Right atrium auricular region (tissue), 2 donors: ENCODE measurements around the gene OLFM3. TPM values are rescaled to one million over a fixed set of nuclear protein-coding genes. Genes with fewer than 3 reads are reported as not detected.

Experiments
- DNase-seq: peaks from one replicate; pipeline ENCODE4 v3.0.0-alpha.2; 2019; ENCODE audit warnings: low spot score
- H3K27ac ChIP-seq, 2 donors: fragments of 200-600 bp; sonication (generic); 1 replicate in 1 of 2; 2 replicates in 1 of 2; pipeline ENCODE4 v1.5.1; 2016 to 2019
- H3K27me3 ChIP-seq, 2 donors: fragments of 200-600 bp; sonication (generic); one replicate each; pipeline versions ENCODE4 v1.5.1 to v1.6.0; 2017 to 2019
- H3K36me3 ChIP-seq: fragments of 200-600 bp; sonication (generic); one replicate; pipeline ENCODE4 v1.5.1; 2016
- H3K4me1 ChIP-seq, 2 donors: fragments of 200-600 bp; sonication (generic); one replicate each; pipeline versions ENCODE4 v1.5.1 to v1.6.0; 2017 to 2019
- H3K4me3 ChIP-seq, 2 donors: fragments of 200-600 bp; sonication (generic); 1 replicate in 1 of 2; 2 replicates in 1 of 2; pipeline ENCODE4 v1.5.1; 2017 to 2019; ENCODE audit warnings: mild to moderate bottlenecking in 1 of 2, moderate library complexity in 1 of 2
- H3K9me3 ChIP-seq, 2 donors: fragments of 200-600 bp; sonication (generic); one replicate each; pipeline ENCODE4 v1.5.1; 2019
- CTCF ChIP-seq, 2 donors: fragments of 200-600 bp; sonication (generic); IDR thresholded peaks; one replicate each; pipeline ENCODE4 v1.5.1; 2019; ENCODE audit warnings: antibody characterized with exemption in 2 of 2
- total RNA-seq, 2 donors: library from RNA; depleted of rRNA; stranded (reverse); fragments of >200 nt; gene quantifications; one replicate each; pipeline ENCODE4 v1.1.0, GENCODE V29; 2016

OLFM3 gene
- total RNA-seq, 2 donors from 2014 or later, result not detected

GRCh38 chr1:101943237-101943636, 53.5 kb downstream of the OLFM3 start:
- Histone ChIP-seq H3K4me1 (no peaks in the 10 kb centered on the region), H3K27ac (no peak overlapping the region), H3K9me3 (no peaks in the 10 kb centered on the region), H3K4me3 (no peak overlapping the region), H3K36me3 (no peaks in the 10 kb centered on the region), H3K27me3 (no peaks in the 10 kb centered on the region)
- TF ChIP-seq CTCF (IDR thresholded peaks at IDR 0.05), result no peak
- no peak for DNase-seq

- TF ChIP-seq CTCF (IDR thresholded peaks at IDR 0.05), result no peak
- no peaks in the 10 kb centered on the region for H3K4me1 ChIP-seq
- H3K4me3 ChIP-seq, result no peak overlapping the region
- H3K36me3 ChIP-seq, result no peaks in the 10 kb centered on the region
- DNase-seq, result no peak
- H3K27ac ChIP-seq, result no peak overlapping the region
- no peaks in the 10 kb centered on the region for H3K27me3 ChIP-seq
- no peaks in the 10 kb centered on the region for H3K9me3 ChIP-seq
These were observed 54.1 kb downstream of the OLFM3 start for GRCh38 chr1:101942516-101943193.

GRCh38 chr1:101938681-101939080, 58.0 kb downstream of the OLFM3 start:
- no peaks in the 10 kb centered on the region for H3K27me3 ChIP-seq
- no peak overlapping the region for H3K27ac ChIP-seq
- TF ChIP-seq CTCF (IDR thresholded peaks at IDR 0.05), result no peak

GRCh38 chr1:101929343-101929742, 67.4 kb downstream of the OLFM3 start:
- no peaks in the 10 kb centered on the region for H3K9me3 ChIP-seq
- no peaks in the 10 kb centered on the region for H3K27me3 ChIP-seq
- no peaks in the 10 kb centered on the region for H3K36me3 ChIP-seq
- no peak overlapping the region for H3K4me3 ChIP-seq
- H3K4me1 ChIP-seq, result no peaks in the 10 kb centered on the region
- no peak overlapping the region for H3K27ac ChIP-seq
- DNase-seq, result no peak
- TF ChIP-seq CTCF (IDR thresholded peaks at IDR 0.05), result no peak

More at GRCh38 chr1:101938681-101939080, 58.0 kb downstream of the OLFM3 start:
- no peak overlapping the region for H3K4me3 ChIP-seq
- DNase-seq, result no peak
- no peaks in the 10 kb centered on the region for H3K4me1 ChIP-seq
- no peaks in the 10 kb centered on the region for H3K9me3 ChIP-seq
- no peaks in the 10 kb centered on the region for H3K36me3 ChIP-seq

- H3K4me1 ChIP-seq, result no peaks in the 10 kb centered on the region
- TF ChIP-seq CTCF (IDR thresholded peaks at IDR 0.05), result no peak
These were observed 67.9 kb downstream of the OLFM3 start for GRCh38 chr1:101928829-101929228.

DNA sequence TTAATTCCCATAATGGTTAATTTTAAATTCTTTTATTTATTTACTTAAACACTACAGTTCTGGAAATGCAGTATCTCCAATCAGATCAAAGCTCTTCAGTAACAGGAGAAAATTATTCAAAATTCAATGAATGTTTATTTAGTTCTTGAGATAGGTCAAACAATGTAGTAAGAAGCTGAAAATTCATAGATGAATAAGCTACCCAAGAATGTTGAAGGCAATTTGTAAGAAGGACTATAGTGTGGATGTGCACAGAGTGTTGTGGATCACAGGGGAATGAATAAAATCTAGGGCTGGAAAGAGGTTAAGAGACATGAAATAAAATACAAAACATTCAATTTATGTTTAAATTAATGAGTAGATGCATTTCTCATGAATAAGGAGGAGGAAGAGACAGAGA, 72.0 kb downstream of the OLFM3 start:
- Histone ChIP-seq H3K4me3 (no peak overlapping the region), H3K27me3 (no peaks in the 10 kb centered on the region), H3K27ac (no peak overlapping the region), H3K36me3 (no peaks in the 10 kb centered on the region), H3K4me1 (no peaks in the 10 kb centered on the region), H3K9me3 (no peaks in the 10 kb centered on the region)
- no peak for DNase-seq
- TF ChIP-seq CTCF (IDR thresholded peaks at IDR 0.05), result no peak

More at GRCh38 chr1:101928829-101929228, 67.9 kb downstream of the OLFM3 start:
- H3K27me3 ChIP-seq, result no peaks in the 10 kb centered on the region
- no peak for DNase-seq
- no peaks in the 10 kb centered on the region for H3K36me3 ChIP-seq
- no peaks in the 10 kb centered on the region for H3K9me3 ChIP-seq
- no peak overlapping the region for H3K27ac ChIP-seq
- no peak overlapping the region for H3K4me3 ChIP-seq
